H9 (cell line): Measurements from ENCODE around the gene S100A3. TPM values are rescaled to one million over a fixed set of nuclear protein-coding genes. Genes with fewer than 3 reads are reported as not detected.

Experiments used
- DNase-seq: peaks from one replicate; pipeline ENCODE4 v3.0.0-alpha.2; 2017
- H2AFZ ChIP-seq: one replicate; pipeline ENCODE4 v1.6.1; 2013; ENCODE audit warnings: mild to moderate bottlenecking, low read length, control low read depth, moderate library complexity
- H2AK5ac ChIP-seq: 2 replicates; pipeline ENCODE4 v1.6.1; 2013; ENCODE audit warnings: low read length, control low read depth, mixed read lengths; ENCODE audit not compliant: insufficient read length
- H2BK120ac ChIP-seq: one replicate; pipeline ENCODE4 v1.6.1; 2013; ENCODE audit warnings: low read depth, mild to moderate bottlenecking, low read length, control low read depth, inconsistent platforms; ENCODE audit not compliant: poor library complexity, severe bottlenecking
- H2BK12ac ChIP-seq: 2 replicates; pipeline ENCODE4 v1.6.1; 2013; ENCODE audit warnings: low read length, control low read depth, mixed read lengths, low read depth; ENCODE audit not compliant: insufficient read length
- H2BK15ac ChIP-seq: 2 replicates; pipeline ENCODE4 v1.6.1; 2013; ENCODE audit warnings: low read depth, low read length, control low read depth
- H2BK20ac ChIP-seq: one replicate; pipeline ENCODE4 v1.6.1; 2013; ENCODE audit warnings: low read depth, mild to moderate bottlenecking, low read length, control low read depth, inconsistent platforms; ENCODE audit not compliant: poor library complexity, severe bottlenecking
- H2BK5ac ChIP-seq: 2 replicates; pipeline ENCODE4 v1.6.1; 2013; ENCODE audit warnings: low read length, control low read depth, mixed read lengths; ENCODE audit not compliant: insufficient read length
- H3K14ac ChIP-seq: 2 replicates; pipeline ENCODE4 v1.6.1; 2013; ENCODE audit warnings: low read length, control low read depth; ENCODE audit not compliant: insufficient read depth
- H3K18ac ChIP-seq: 2 replicates; pipeline ENCODE4 v1.6.1; 2013; ENCODE audit warnings: low read depth, mild to moderate bottlenecking, mixed read lengths, low read length, control low read depth; ENCODE audit not compliant: insufficient read length
- H3K23ac ChIP-seq: 2 replicates; pipeline ENCODE4 v1.6.1; 2013; ENCODE audit warnings: low read length, control low read depth, mixed read lengths, low read depth; ENCODE audit not compliant: insufficient read length
- H3K23me2 ChIP-seq: 2 replicates; pipeline ENCODE4 v1.6.1; 2013; ENCODE audit warnings: low read depth, mild to moderate bottlenecking, mixed read lengths, low read length, control low read depth; ENCODE audit not compliant: insufficient read length, poor library complexity, severe bottlenecking
- H3K27ac ChIP-seq: 2 replicates; pipeline ENCODE4 v1.5.1; 2013; ENCODE audit warnings: low read length, control low read depth, mixed read lengths, low read depth; ENCODE audit not compliant: insufficient read length
- H3K27me3 ChIP-seq: 2 replicates; pipeline ENCODE4 v1.6.1; 2013; ENCODE audit warnings: low read length, control low read depth, inconsistent platforms; ENCODE audit not compliant: insufficient read depth
- H3K4ac ChIP-seq: 2 replicates; pipeline ENCODE4 v1.6.1; 2013; ENCODE audit warnings: low read depth, mild to moderate bottlenecking, control low read depth, inconsistent platforms, low read length, moderate library complexity
- H3K4me1 ChIP-seq: 2 replicates; pipeline ENCODE4 v1.6.1; 2013; ENCODE audit warnings: low read length, control low read depth, inconsistent platforms; ENCODE audit not compliant: insufficient read depth
- H3K4me2 ChIP-seq: 2 replicates; pipeline ENCODE4 v1.6.1; 2013; ENCODE audit warnings: low read length, control low read depth, mixed read lengths; ENCODE audit not compliant: insufficient read length, insufficient read depth
- H3K56ac ChIP-seq: 2 replicates; pipeline ENCODE4 v1.6.1; 2013; ENCODE audit warnings: low read depth, mild to moderate bottlenecking, mixed read lengths, low read length, control low read depth; ENCODE audit not compliant: insufficient read length
- H3K79me1 ChIP-seq: 2 replicates; pipeline ENCODE4 v1.6.1; 2013; ENCODE audit warnings: low read depth, mild to moderate bottlenecking, moderate library complexity, low read length, control low read depth, inconsistent platforms; ENCODE audit not compliant: insufficient read depth, poor library complexity, severe bottlenecking
- H3K79me2 ChIP-seq: 2 replicates; pipeline ENCODE4 v1.6.1; 2013; ENCODE audit warnings: low read length, control low read depth, inconsistent platforms; ENCODE audit not compliant: insufficient read depth
- H3K9ac ChIP-seq: 2 replicates; pipeline ENCODE4 v1.6.1; 2013; ENCODE audit warnings: low read length, control low read depth, mixed read lengths; ENCODE audit not compliant: insufficient read length; ENCODE audit errors: extremely low read depth
- H3K9me3 ChIP-seq: one replicate; pipeline ENCODE4 v1.6.1; 2013; ENCODE audit warnings: low read depth, low read length, inconsistent platforms; ENCODE audit not compliant: control insufficient read depth
- H3T11ph ChIP-seq: one replicate; pipeline ENCODE4 v1.6.1; 2013; ENCODE audit warnings: mild to moderate bottlenecking, low read length, control low read depth, inconsistent platforms
- H4K20me1 ChIP-seq: one replicate; pipeline ENCODE4 v1.6.1; 2013; ENCODE audit not compliant: control insufficient read depth, insufficient read length, insufficient read depth
- H4K5ac ChIP-seq: 2 replicates; pipeline ENCODE4 v1.6.1; 2013; ENCODE audit warnings: low read depth, mild to moderate bottlenecking, mixed read lengths, low read length, control low read depth; ENCODE audit not compliant: insufficient read length
- H4K8ac ChIP-seq: replicated peaks from 2 replicates; pipeline ENCODE4 v1.6.1; 2013; ENCODE audit warnings: low read length, control low read depth, mixed read lengths, low read depth; ENCODE audit not compliant: insufficient read length
- H4K91ac ChIP-seq: 2 replicates; pipeline ENCODE4 v1.6.1; 2013; ENCODE audit warnings: low read depth, mild to moderate bottlenecking, moderate library complexity, mixed read lengths, low read length, control low read depth; ENCODE audit not compliant: insufficient read length
- H3K27ac Mint-ChIP-seq, 3 experiments: 2 replicates in 2 of 3; 3 replicates in 1 of 3; pipeline ENCODE4 v1.8.0; 2020 to 2021; ENCODE audit warnings: mixed read lengths in 3 of 3, mild to moderate bottlenecking in 1 of 3, moderate library complexity in 1 of 3
- H3K27me3 Mint-ChIP-seq: 2 replicates; pipeline ENCODE4 v1.8.0; 2021; ENCODE audit warnings: low read depth, mild to moderate bottlenecking, moderate library complexity, mixed read lengths
- H3K36me3 Mint-ChIP-seq, 3 experiments: 2 replicates in 2 of 3; 3 replicates in 1 of 3; pipeline ENCODE4 v1.8.0; 2020 to 2021; ENCODE audit warnings: low read depth in 3 of 3, mixed read lengths in 3 of 3; ENCODE audit not compliant: insufficient read depth in 1 of 3
- H3K4me1 Mint-ChIP-seq, 2 experiments: 2 replicates each; pipeline ENCODE4 v1.8.0; 2020; ENCODE audit warnings: mixed read lengths in 2 of 2
- H3K4me3 Mint-ChIP-seq, 2 experiments: 2 replicates in 1 of 2; 3 replicates in 1 of 2; pipeline ENCODE4 v1.8.0; 2020 to 2021; ENCODE audit warnings: mild to moderate bottlenecking in 2 of 2, mixed read lengths in 2 of 2, moderate library complexity in 1 of 2
- H3K9me3 Mint-ChIP-seq, 2 experiments: 2 replicates in 1 of 2; 3 replicates in 1 of 2; pipeline ENCODE4 v1.8.0; 2020; ENCODE audit warnings: mild to moderate bottlenecking in 2 of 2, mixed read lengths in 2 of 2, moderate library complexity in 1 of 2
- WGBS: extraction: QIAGEN DNeasy Blood & Tissue Kit; methylation state at CpG from one replicate; pipeline ENCODE4 v1.1.7; 2013; ENCODE audit warnings: missing lambda C conversion rate, low lambda C conversion rate, mixed read lengths; ENCODE audit not compliant: insufficient read length; ENCODE audit errors: extremely low coverage; 5-methylcytosine and 5-hydroxymethylcytosine counted together
- total RNA-seq: library from RNA; stranded (reverse); gene quantifications from 2 replicates; pipeline ENCODE4 v1.2.1, GENCODE V29; 2021
- TF ChIP-seq, protein P1 (sequence below): fragments of 200-600 bp; sonication (generic); conservative IDR thresholded peaks from 3 replicates; pipeline ENCODE4 v1.8.0; 2021; ENCODE audit warnings: antibody characterized with exemption, mild to moderate bottlenecking

The S100A3 gene
- total RNA-seq, 1 experiment from 2014 or later = not detected

GRCh38 chr1:153519242-153519641 is 29.8 kb downstream of the S100A3 start:
- no peak overlapping the region for H3K4me2 ChIP-seq
- H4K91ac ChIP-seq = no peak overlapping the region
- no peak overlapping the region for H2BK120ac ChIP-seq
- no peak overlapping the region for H2BK20ac ChIP-seq
- H3K27me3 ChIP-seq = no peaks in the 10 kb centered on the region; the same call in 1 of the 2 replicates
- H3K14ac ChIP-seq = no peak overlapping the region
- H2BK12ac ChIP-seq = no peak overlapping the region
- no peak overlapping the region for H3T11ph ChIP-seq
- H2BK5ac ChIP-seq = no peak overlapping the region
- Mint-ChIP-seq H3K27me3 (peaks cover 62% of the 10 kb centered on the region), H3K4me3 (no peak overlapping the region), H3K9me3 (peaks cover 2 to 3% of the 10 kb centered on the region in 2 experiments; a peak in 4 of 5 replicates), H3K36me3 (0 out of 7 replicates have a peak, but pooled peaks cover 0 to 2% (median 0%) of the 10 kb centered on the region in 3 experiments), H3K4me1 (peaks cover 19 to 27% of the 10 kb centered on the region in 2 experiments), H3K27ac (no peak overlapping the region)
- no peak overlapping the region for H2AK5ac ChIP-seq
- H3K27ac ChIP-seq = no peak overlapping the region
- no peak overlapping the region for H3K18ac ChIP-seq
- H3K4ac ChIP-seq = no peak overlapping the region
- no peak for DNase-seq
- H2BK15ac ChIP-seq = no peak overlapping the region
- no peaks in the 10 kb centered on the region for H3K23me2 ChIP-seq
- no peak overlapping the region for H4K5ac ChIP-seq
- H3K56ac ChIP-seq = no peak overlapping the region
- H4K20me1 ChIP-seq = no peaks in the 10 kb centered on the region
- no CpG with 5 or more reads among the region's 3 CpGs for WGBS
- no peaks in the 10 kb centered on the region for H3K79me2 ChIP-seq
- peaks cover 4% of the 10 kb centered on the region; the same call in 1 of the 2 replicates for H3K4me1 ChIP-seq
- H3K79me1 ChIP-seq = no peaks in the 10 kb centered on the region
- no peaks in the 10 kb centered on the region for H3K9me3 ChIP-seq
- TF ChIP-seq, protein P1, sequence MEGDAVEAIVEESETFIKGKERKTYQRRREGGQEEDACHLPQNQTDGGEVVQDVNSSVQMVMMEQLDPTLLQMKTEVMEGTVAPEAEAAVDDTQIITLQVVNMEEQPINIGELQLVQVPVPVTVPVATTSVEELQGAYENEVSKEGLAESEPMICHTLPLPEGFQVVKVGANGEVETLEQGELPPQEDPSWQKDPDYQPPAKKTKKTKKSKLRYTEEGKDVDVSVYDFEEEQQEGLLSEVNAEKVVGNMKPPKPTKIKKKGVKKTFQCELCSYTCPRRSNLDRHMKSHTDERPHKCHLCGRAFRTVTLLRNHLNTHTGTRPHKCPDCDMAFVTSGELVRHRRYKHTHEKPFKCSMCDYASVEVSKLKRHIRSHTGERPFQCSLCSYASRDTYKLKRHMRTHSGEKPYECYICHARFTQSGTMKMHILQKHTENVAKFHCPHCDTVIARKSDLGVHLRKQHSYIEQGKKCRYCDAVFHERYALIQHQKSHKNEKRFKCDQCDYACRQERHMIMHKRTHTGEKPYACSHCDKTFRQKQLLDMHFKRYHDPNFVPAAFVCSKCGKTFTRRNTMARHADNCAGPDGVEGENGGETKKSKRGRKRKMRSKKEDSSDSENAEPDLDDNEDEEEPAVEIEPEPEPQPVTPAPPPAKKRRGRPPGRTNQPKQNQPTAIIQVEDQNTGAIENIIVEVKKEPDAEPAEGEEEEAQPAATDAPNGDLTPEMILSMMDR = no peak
- no peak overlapping the region for H4K8ac ChIP-seq
- H3K9ac ChIP-seq = no peak overlapping the region
- no peak overlapping the region for H3K23ac ChIP-seq
- no peak overlapping the region for H2AFZ ChIP-seq
